Measurements from ENCODE around the gene TEX53.

TEX53 gene

GRCh38 chr9:114657705-114658104 is at the start of gene TEX53:
Gene TEX53, minus strand, starts transcription at chr9:114657805. Its CDS starts 31 bp downstream, at chr9:114657774.
- Histone ChIP-seq H3F3A (ENCODE audit: insufficient read depth) (no peaks in the 10 kb centered on the region), H3K4me3 (ENCODE audit: insufficient read depth, low read length, poor library complexity, severe bottlenecking) (no peak within 1 kb of the TSS), H3K9me2 (replicated peaks; ENCODE audit: insufficient read depth, low read length) (no peaks in the 10 kb centered on the region), H4K20me1 (ENCODE audit: low read depth, low read length) (no peaks in the 10 kb centered on the region), H3K9me3 (ENCODE audit: insufficient read depth, low read length) (no peaks in the 10 kb centered on the region), H3K4me2 (ENCODE audit: low read depth, low read length, poor library complexity, severe bottlenecking) (no peak within 1 kb of the TSS), H2AFZ (ENCODE audit: low read depth, low read length, severe bottlenecking) (no peak within 1 kb of the TSS), H3K36me3 (ENCODE audit: low read length) (no peaks in the 10 kb centered on the region), H3K27ac (ENCODE audit: low read depth, low read length) (no peak within 1 kb of the TSS), H3K79me2 (ENCODE audit: insufficient read depth, low read length) (no peaks in the 10 kb centered on the region), H3K9ac (ENCODE audit: low read length) (no peak within 1 kb of the TSS), H3K27me3 (ENCODE audit: low read length) (no peaks in the 10 kb centered on the region)
- TF ChIP-seq, protein P1, sequence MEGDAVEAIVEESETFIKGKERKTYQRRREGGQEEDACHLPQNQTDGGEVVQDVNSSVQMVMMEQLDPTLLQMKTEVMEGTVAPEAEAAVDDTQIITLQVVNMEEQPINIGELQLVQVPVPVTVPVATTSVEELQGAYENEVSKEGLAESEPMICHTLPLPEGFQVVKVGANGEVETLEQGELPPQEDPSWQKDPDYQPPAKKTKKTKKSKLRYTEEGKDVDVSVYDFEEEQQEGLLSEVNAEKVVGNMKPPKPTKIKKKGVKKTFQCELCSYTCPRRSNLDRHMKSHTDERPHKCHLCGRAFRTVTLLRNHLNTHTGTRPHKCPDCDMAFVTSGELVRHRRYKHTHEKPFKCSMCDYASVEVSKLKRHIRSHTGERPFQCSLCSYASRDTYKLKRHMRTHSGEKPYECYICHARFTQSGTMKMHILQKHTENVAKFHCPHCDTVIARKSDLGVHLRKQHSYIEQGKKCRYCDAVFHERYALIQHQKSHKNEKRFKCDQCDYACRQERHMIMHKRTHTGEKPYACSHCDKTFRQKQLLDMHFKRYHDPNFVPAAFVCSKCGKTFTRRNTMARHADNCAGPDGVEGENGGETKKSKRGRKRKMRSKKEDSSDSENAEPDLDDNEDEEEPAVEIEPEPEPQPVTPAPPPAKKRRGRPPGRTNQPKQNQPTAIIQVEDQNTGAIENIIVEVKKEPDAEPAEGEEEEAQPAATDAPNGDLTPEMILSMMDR (IDR thresholded peaks at IDR 0.05; ENCODE audit: insufficient read depth, low read length, poor library complexity, severe bottlenecking): no peak
- no peak for TF ChIP-seq EZH2phosphoT487 (conservative IDR thresholded peaks at IDR 0.05; ENCODE audit: low read length)

- no peak for TF ChIP-seq EZH2phosphoT487 (conservative IDR thresholded peaks at IDR 0.05; ENCODE audit: low read length)
- TF ChIP-seq, protein P1 (IDR thresholded peaks at IDR 0.05; ENCODE audit: insufficient read depth, low read length, poor library complexity, severe bottlenecking): no peak
- no peaks in the 10 kb centered on the region for H3K9me2 ChIP-seq (replicated peaks; ENCODE audit: insufficient read depth, low read length)
Measured at GRCh38 chr9:114706711-114707110, 49.1 kb upstream of the TEX53 start.

GRCh38 chr9:114701988-114702387 is 44.4 kb upstream of the TEX53 start:
- Histone ChIP-seq H3K27me3 (ENCODE audit: low read length) (no peaks in the 10 kb centered on the region), H2AFZ (ENCODE audit: low read depth, low read length, severe bottlenecking) (no peak overlapping the region), H3F3A (ENCODE audit: insufficient read depth) (no peaks in the 10 kb centered on the region), H3K9ac (ENCODE audit: low read length) (no peak overlapping the region), H3K79me2 (ENCODE audit: insufficient read depth, low read length) (no peaks in the 10 kb centered on the region), H3K9me3 (ENCODE audit: insufficient read depth, low read length) (no peaks in the 10 kb centered on the region), H3K27ac (ENCODE audit: low read depth, low read length) (no peak overlapping the region), H3K4me2 (ENCODE audit: low read depth, low read length, poor library complexity, severe bottlenecking) (no peak overlapping the region), H3K9me2 (replicated peaks; ENCODE audit: insufficient read depth, low read length) (no peaks in the 10 kb centered on the region), H3K4me3 (ENCODE audit: insufficient read depth, low read length, poor library complexity, severe bottlenecking) (no peak overlapping the region), H4K20me1 (ENCODE audit: low read depth, low read length) (no peaks in the 10 kb centered on the region), H3K36me3 (ENCODE audit: low read length) (no peaks in the 10 kb centered on the region)
- TF ChIP-seq, protein P1 (IDR thresholded peaks at IDR 0.05; ENCODE audit: insufficient read depth, low read length, poor library complexity, severe bottlenecking): no peak

More at GRCh38 chr9:114706711-114707110, 49.1 kb upstream of the TEX53 start:
- H3K27ac ChIP-seq (ENCODE audit: low read depth, low read length): no peak overlapping the region
- H4K20me1 ChIP-seq (ENCODE audit: low read depth, low read length): no peaks in the 10 kb centered on the region
- H3K9me3 ChIP-seq (ENCODE audit: insufficient read depth, low read length): no peaks in the 10 kb centered on the region
- no peak overlapping the region for H3K4me3 ChIP-seq (ENCODE audit: insufficient read depth, low read length, poor library complexity, severe bottlenecking)
- no peak overlapping the region for H2AFZ ChIP-seq (ENCODE audit: low read depth, low read length, severe bottlenecking)
- no peak overlapping the region for H3K4me2 ChIP-seq (ENCODE audit: low read depth, low read length, poor library complexity, severe bottlenecking)
- H3K36me3 ChIP-seq (ENCODE audit: low read length): no peaks in the 10 kb centered on the region
- no peaks in the 10 kb centered on the region for H3F3A ChIP-seq (ENCODE audit: insufficient read depth)
- H3K79me2 ChIP-seq (ENCODE audit: insufficient read depth, low read length): no peaks in the 10 kb centered on the region
- H3K27me3 ChIP-seq (ENCODE audit: low read length): no peaks in the 10 kb centered on the region
- H3K9ac ChIP-seq (ENCODE audit: low read length): no peak overlapping the region

Data from SU-DHL-6 (cell line).